Parathyroid adenoma (tissue), 2 donors: ENCODE results near the gene MTHFSD.

ENCODE experiments used
- H2AFZ ChIP-seq: fragments of 300-600 bp; sonication (generic); one replicate; pipeline ENCODE4 v1.7.0; 2017; ENCODE audit warnings: antibody characterized with exemption, mild to moderate bottlenecking
- H3K27ac ChIP-seq: fragments of 300-600 bp; sonication (generic); one replicate; pipeline ENCODE4 v1.7.0; 2017
- H3K27me3 ChIP-seq: fragments of 300-600 bp; sonication (generic); one replicate; pipeline ENCODE4 v1.7.0; 2017; ENCODE audit warnings: low read length; ENCODE audit not compliant: control insufficient read depth, insufficient read depth
- H3K36me3 ChIP-seq: fragments of 300-600 bp; sonication (generic); one replicate; pipeline ENCODE4 v1.7.0; 2017; ENCODE audit warnings: low read length; ENCODE audit not compliant: control insufficient read depth, insufficient read depth
- H3K4me1 ChIP-seq: fragments of 300-600 bp; sonication (generic); one replicate; pipeline ENCODE4 v1.7.0; 2017; ENCODE audit warnings: control low read depth
- H3K4me2 ChIP-seq: fragments of 300-600 bp; sonication (generic); one replicate; pipeline ENCODE4 v1.7.0; 2017; ENCODE audit warnings: low read length
- H3K4me3 ChIP-seq: fragments of 300-600 bp; sonication (generic); one replicate; pipeline ENCODE4 v1.7.0; 2017; ENCODE audit warnings: low read depth, low read length
- H3K79me2 ChIP-seq: fragments of 300-600 bp; sonication (generic); one replicate; pipeline ENCODE4 v1.7.0; 2017; ENCODE audit warnings: control low read depth
- H3K9ac ChIP-seq: fragments of 300-600 bp; sonication (generic); one replicate; pipeline ENCODE4 v1.7.0; 2017; ENCODE audit warnings: mild to moderate bottlenecking
- H3K9me3 ChIP-seq: fragments of 300-600 bp; sonication (generic); one replicate; pipeline ENCODE4 v1.7.0; 2017; ENCODE audit warnings: low read length; ENCODE audit not compliant: control insufficient read depth
- TF ChIP-seq, protein P1 (sequence below): fragments of 300-600 bp; sonication (generic); IDR thresholded peaks from one replicate; pipeline ENCODE4 v1.7.0; 2017; ENCODE audit warnings: antibody characterized with exemption, mild to moderate bottlenecking
- donor health status: primary hyperparathyroidism.

MTHFSD gene

GRCh38 chr16:86494565-86495356, 60.3 kb downstream of the MTHFSD start:
- no peaks in the 10 kb centered on the region for H3K4me1 ChIP-seq
- H3K9me3 ChIP-seq, result no peaks in the 10 kb centered on the region
- H3K4me3 ChIP-seq, result no peak overlapping the region
- no peak overlapping the region for H2AFZ ChIP-seq
- H3K79me2 ChIP-seq, result no peaks in the 10 kb centered on the region
- no peaks in the 10 kb centered on the region for H3K36me3 ChIP-seq
- peaks cover 5% of the 10 kb centered on the region for H3K27me3 ChIP-seq
- H3K27ac ChIP-seq, result no peak overlapping the region
- H3K4me2 ChIP-seq, result no peak overlapping the region
- no peak overlapping the region for H3K9ac ChIP-seq
- TF ChIP-seq, protein P1, sequence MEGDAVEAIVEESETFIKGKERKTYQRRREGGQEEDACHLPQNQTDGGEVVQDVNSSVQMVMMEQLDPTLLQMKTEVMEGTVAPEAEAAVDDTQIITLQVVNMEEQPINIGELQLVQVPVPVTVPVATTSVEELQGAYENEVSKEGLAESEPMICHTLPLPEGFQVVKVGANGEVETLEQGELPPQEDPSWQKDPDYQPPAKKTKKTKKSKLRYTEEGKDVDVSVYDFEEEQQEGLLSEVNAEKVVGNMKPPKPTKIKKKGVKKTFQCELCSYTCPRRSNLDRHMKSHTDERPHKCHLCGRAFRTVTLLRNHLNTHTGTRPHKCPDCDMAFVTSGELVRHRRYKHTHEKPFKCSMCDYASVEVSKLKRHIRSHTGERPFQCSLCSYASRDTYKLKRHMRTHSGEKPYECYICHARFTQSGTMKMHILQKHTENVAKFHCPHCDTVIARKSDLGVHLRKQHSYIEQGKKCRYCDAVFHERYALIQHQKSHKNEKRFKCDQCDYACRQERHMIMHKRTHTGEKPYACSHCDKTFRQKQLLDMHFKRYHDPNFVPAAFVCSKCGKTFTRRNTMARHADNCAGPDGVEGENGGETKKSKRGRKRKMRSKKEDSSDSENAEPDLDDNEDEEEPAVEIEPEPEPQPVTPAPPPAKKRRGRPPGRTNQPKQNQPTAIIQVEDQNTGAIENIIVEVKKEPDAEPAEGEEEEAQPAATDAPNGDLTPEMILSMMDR, result no peak

- Histone ChIP-seq H3K79me2 (no peaks in the 10 kb centered on the region), H3K36me3 (no peaks in the 10 kb centered on the region), H3K4me3 (no peak overlapping the region), H2AFZ (no peak overlapping the region), H3K4me2 (no peak overlapping the region), H3K27ac (no peak overlapping the region), H3K9me3 (no peaks in the 10 kb centered on the region), H3K27me3 (peaks cover 5% of the 10 kb centered on the region), H3K9ac (no peak overlapping the region), H3K4me1 (no peaks in the 10 kb centered on the region)
- TF ChIP-seq, protein P1, result no peak
Measured at GRCh38 chr16:86494039-86494564, 60.9 kb downstream of the MTHFSD start.

GRCh38 chr16:86492961-86493629, 61.9 kb downstream of the MTHFSD start:
- no peaks in the 10 kb centered on the region for H3K36me3 ChIP-seq
- H2AFZ ChIP-seq, result no peak overlapping the region
- H3K9me3 ChIP-seq, result no peaks in the 10 kb centered on the region
- H3K4me3 ChIP-seq, result no peak overlapping the region
- H3K4me2 ChIP-seq, result no peak overlapping the region
- TF ChIP-seq, protein P1, result no peak
- no peaks in the 10 kb centered on the region for H3K79me2 ChIP-seq
- H3K4me1 ChIP-seq, result no peaks in the 10 kb centered on the region
- H3K27ac ChIP-seq, result no peak overlapping the region
- peaks cover 5% of the 10 kb centered on the region for H3K27me3 ChIP-seq
- no peak overlapping the region for H3K9ac ChIP-seq

DNA sequence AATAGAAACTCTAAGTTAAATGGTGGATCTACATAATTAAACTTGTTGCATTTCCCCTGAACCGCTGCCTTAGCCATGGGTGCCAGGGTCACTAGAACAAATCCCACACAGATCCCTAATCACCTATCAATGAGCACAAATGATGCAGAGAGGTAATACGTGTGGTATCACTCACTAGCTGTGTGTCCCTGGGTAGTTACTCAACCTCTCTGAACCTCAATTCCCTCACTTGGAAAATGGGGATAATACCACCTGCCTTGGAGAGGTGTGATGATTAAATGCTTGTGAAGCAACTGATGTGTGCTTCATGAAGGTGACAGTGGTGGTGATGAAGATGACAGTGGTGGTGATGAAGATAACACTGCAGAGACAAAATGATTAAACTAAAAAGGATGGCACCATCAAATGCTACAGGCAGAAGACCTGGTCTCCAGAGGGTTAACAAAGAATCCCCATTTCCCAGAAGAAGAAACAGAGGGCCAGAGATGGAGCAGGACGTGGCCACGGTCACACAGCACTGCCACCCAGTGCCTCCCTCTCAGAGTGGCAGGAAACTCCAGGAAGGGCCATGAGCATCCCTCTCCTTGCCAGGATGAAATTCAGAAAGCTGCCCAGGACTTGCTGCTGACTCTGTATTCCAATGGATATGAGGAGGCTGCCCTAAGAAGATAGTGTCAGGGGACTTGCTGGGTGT, 62.6 kb downstream of the MTHFSD start:
- no peak overlapping the region for H3K4me3 ChIP-seq

More for the DNA sequence above, 62.6 kb downstream of the MTHFSD start:
- Histone ChIP-seq H3K27ac (no peak overlapping the region), H3K4me2 (no peak overlapping the region), H3K4me1 (no peaks in the 10 kb centered on the region), H3K9me3 (no peaks in the 10 kb centered on the region), H2AFZ (no peak overlapping the region), H3K36me3 (no peaks in the 10 kb centered on the region), H3K27me3 (peaks cover 5% of the 10 kb centered on the region), H3K79me2 (no peaks in the 10 kb centered on the region), H3K9ac (no peak overlapping the region)
- TF ChIP-seq, protein P1, result no peak
